GM12891 (cell line): ENCODE measurements around the gene DNPH1.

Source experiments
- POLR2A ChIP-seq: IDR thresholded peaks from 2 replicates; pipeline ENCODE4 v1.6.1; 2011; ENCODE audit warnings: low read depth, low read length, control low read depth
- POLR2AphosphoS5 ChIP-seq: IDR thresholded peaks from 2 replicates; pipeline ENCODE4 v1.6.1; 2011; ENCODE audit warnings: low read depth, low read length, control low read depth
- TAF1 ChIP-seq: IDR thresholded peaks from 2 replicates; pipeline ENCODE4 v1.6.1; 2011; ENCODE audit warnings: low read depth, low read length, control low read depth

DNA sequence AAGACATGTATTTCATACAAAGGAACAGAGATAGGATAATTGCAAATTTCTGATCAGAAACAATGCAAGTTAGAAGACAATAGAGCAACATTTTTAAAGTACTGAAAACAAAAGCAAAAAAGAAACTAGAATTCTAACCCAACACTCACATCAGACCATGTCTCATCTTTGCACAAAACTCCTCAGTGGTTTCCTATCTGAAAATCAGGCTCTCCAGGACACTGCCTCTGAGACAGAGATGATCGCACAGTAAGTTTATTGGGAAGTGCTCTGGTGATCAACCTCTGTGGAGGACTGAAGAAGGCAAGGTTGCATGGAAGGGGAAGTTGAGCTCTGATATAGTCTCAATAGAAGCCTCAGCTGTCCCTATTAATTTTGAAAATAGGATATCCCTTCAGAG lies 11.7 kb upstream of the DNPH1 start:
- TF ChIP-seq POLR2A (no peak), POLR2AphosphoS5 (no peak), TAF1 (no peak)
